CD14-positive monocyte (primary cell): ENCODE measurements around the gene NR6A1. TPM values are rescaled to one million over a fixed set of nuclear protein-coding genes. Genes with fewer than 3 reads are reported as not detected.

Experiments used
- DNase-seq, 3 donors: peaks; one replicate each; pipeline ENCODE4 v3.0.0-alpha.2; 2011 to 2022
- H2AFZ ChIP-seq: 2 replicates; pipeline ENCODE4 v1.6.0; 2012; ENCODE audit warnings: mild to moderate bottlenecking, low read depth, low read length, inconsistent platforms; ENCODE audit not compliant: insufficient read depth, poor library complexity, severe bottlenecking
- H3K27ac ChIP-seq, 2 donors: 1 replicate in 1 of 2; 2 replicates in 1 of 2; pipeline ENCODE4 v1.5.1; 2012 to 2013; ENCODE audit warnings: low read length in 2 of 2, control low read depth in 1 of 2, inconsistent platforms in 1 of 2, low read depth in 1 of 2, mild to moderate bottlenecking in 1 of 2
- H3K27me3 ChIP-seq, 2 donors: one replicate each; pipeline versions ENCODE4 v1.6.0 to v1.6.1; 2011 to 2013; ENCODE audit warnings: low read length in 2 of 2; ENCODE audit not compliant: control insufficient read depth in 2 of 2, insufficient read depth in 2 of 2
- H3K36me3 ChIP-seq, 2 donors: replicated peaks in 1 of 2; 1 replicate in 1 of 2; 2 replicates in 1 of 2; pipeline versions ENCODE4 v1.5.1 to v1.6.1; 2012 to 2013; ENCODE audit warnings: low read length in 2 of 2, control low read depth in 1 of 2, inconsistent platforms in 1 of 2, mild to moderate bottlenecking in 1 of 2; ENCODE audit not compliant: insufficient read depth in 2 of 2, control insufficient read depth in 1 of 2
- H3K4me1 ChIP-seq, 2 donors: 1 replicate in 1 of 2; 2 replicates in 1 of 2; pipeline versions ENCODE4 v1.5.1 to v1.6.1; 2012 to 2013; ENCODE audit warnings: low read length in 2 of 2, control low read depth in 1 of 2, inconsistent platforms in 1 of 2, mild to moderate bottlenecking in 1 of 2, moderate library complexity in 1 of 2; ENCODE audit not compliant: insufficient read depth in 2 of 2, control insufficient read depth in 1 of 2
- H3K4me2 ChIP-seq: replicated peaks from 2 replicates; pipeline ENCODE3; 2012; ENCODE audit warnings: low read length, moderate library complexity, mild to moderate bottlenecking; ENCODE audit not compliant: poor library complexity, severe bottlenecking; ENCODE audit errors: extremely low read depth
- H3K4me3 ChIP-seq, 3 experiments: fragments of 200-600 bp in 1 of 3; sonication (generic) in 1 of 3; replicated peaks in 1 of 3; 1 replicate in 2 of 3; 2 replicates in 1 of 3; pipeline ENCODE4 v1.5.1; 2011 to 2013; ENCODE audit warnings: low read length in 3 of 3, mild to moderate bottlenecking in 3 of 3, control low read depth in 2 of 3, low read depth in 2 of 3, inconsistent platforms in 1 of 3, moderate library complexity in 1 of 3
- H3K79me2 ChIP-seq: 2 replicates; pipeline ENCODE4 v1.6.0; 2012; ENCODE audit warnings: mild to moderate bottlenecking, control low read depth, inconsistent platforms, low read length, moderate library complexity; ENCODE audit not compliant: insufficient read depth
- H3K9ac ChIP-seq: 2 replicates; pipeline ENCODE4 v1.6.0; 2017; ENCODE audit warnings: low read length, mild to moderate bottlenecking; ENCODE audit not compliant: insufficient read depth, poor library complexity, severe bottlenecking
- H3K9me3 ChIP-seq, 2 donors: replicated peaks in 1 of 2; 1 replicate in 1 of 2; 2 replicates in 1 of 2; pipeline versions ENCODE4 v1.5.1 to v1.6.1; 2012 to 2013; ENCODE audit warnings: low read length in 2 of 2, control low read depth in 1 of 2; ENCODE audit not compliant: control insufficient read depth in 1 of 2, insufficient read depth in 1 of 2
- H4K20me1 ChIP-seq: 2 replicates; pipeline ENCODE4 v1.6.0; 2012; ENCODE audit warnings: mild to moderate bottlenecking, low read length, control low read depth, moderate library complexity; ENCODE audit not compliant: insufficient read depth
- H3K27ac Mint-ChIP-seq, 7 donors: one replicate each; pipeline ENCODE4 v1.8.0; 2020; ENCODE audit warnings: mild to moderate bottlenecking in 7 of 7, mixed read lengths in 7 of 7, moderate library complexity in 6 of 7, inconsistent platforms in 2 of 7
- H3K27me3 Mint-ChIP-seq, 3 donors: one replicate each; pipeline ENCODE4 v1.8.0; 2021 to 2022; ENCODE audit warnings: low read depth in 3 of 3, mild to moderate bottlenecking in 3 of 3, mixed read lengths in 3 of 3, moderate library complexity in 3 of 3, inconsistent platforms in 1 of 3
- H3K36me3 Mint-ChIP-seq, 2 donors: one replicate each; pipeline ENCODE4 v1.8.0; 2020; ENCODE audit warnings: mixed read lengths in 2 of 2, inconsistent platforms in 1 of 2, mild to moderate bottlenecking in 1 of 2
- H3K4me1 Mint-ChIP-seq: one replicate; pipeline ENCODE4 v1.8.0; 2020; ENCODE audit warnings: mild to moderate bottlenecking, mixed read lengths
- H3K4me3 Mint-ChIP-seq, 2 donors: one replicate each; pipeline ENCODE4 v1.8.0; 2020; ENCODE audit warnings: mild to moderate bottlenecking in 2 of 2, mixed read lengths in 2 of 2, moderate library complexity in 1 of 2
- H3K9me3 Mint-ChIP-seq, 7 donors: one replicate each; pipeline ENCODE4 v1.8.0; 2020 to 2022; ENCODE audit warnings: mixed read lengths in 7 of 7, mild to moderate bottlenecking in 6 of 7, moderate library complexity in 6 of 7, inconsistent platforms in 2 of 7
- WGBS: methylation state at CpG from one replicate; pipeline ENCODE4 v1.1.5; 2013; ENCODE audit warnings: missing lambda C conversion rate; ENCODE audit not compliant: insufficient coverage; 5-methylcytosine and 5-hydroxymethylcytosine counted together
- intact Hi-C, 2 donors: fragments of 100-400 bp; cut with micrococcal nuclease; formaldehyde crosslinking; loops; one replicate each; pipeline versions ENCODE4 v1.15.0 to v1.15.1; 2023
- polyA plus RNA-seq, 3 donors: library from polyadenylated mRNA; depleted of rRNA in 1 of 3; unstranded in 2 of 3; stranded (reverse) in 1 of 3; fragments of 300-500 nt in 2 of 3; fragments of >200 nt in 1 of 3; fragmentation: Illumina TruSeq in 2 of 3; gene quantifications; 1 replicate in 2 of 3; 2 replicates in 1 of 3; pipeline ENCODE4 v1.2.3, GENCODE V29; 2012 to 2021
- TF ChIP-seq, protein P1 (sequence below): fragments of 200-600 bp; IDR thresholded peaks from one replicate; pipeline ENCODE4 v1.8.0; 2022; ENCODE audit warnings: antibody characterized with exemption, mild to moderate bottlenecking

NR6A1 gene
- polyA plus RNA-seq, 3 donors: 0.15 to 2.9 (median 0.28) TPM

DNA sequence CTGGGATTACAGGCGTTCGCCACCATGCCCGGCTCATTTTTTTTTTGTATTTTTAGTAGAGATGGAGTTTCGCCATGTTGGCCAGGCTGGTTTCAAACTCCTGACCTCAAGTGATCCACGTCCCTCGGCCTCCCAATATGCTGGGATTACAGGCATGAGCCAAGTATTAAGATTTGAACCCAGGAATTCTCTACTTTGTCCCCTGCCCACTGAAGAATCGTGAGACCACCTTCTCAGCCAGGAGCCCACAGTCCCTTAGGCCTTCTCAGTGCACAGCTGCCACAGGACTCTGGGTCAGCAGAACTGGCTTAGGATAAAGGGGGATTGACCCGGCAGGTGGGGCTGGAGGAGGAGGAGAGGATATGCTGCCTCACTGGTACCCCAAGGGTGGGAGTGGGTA, 19.2 kb upstream of the NR6A1 start:
- Histone ChIP-seq H3K9ac (no peak overlapping the region), H3K9me3 (no peaks in the 10 kb centered on the region), H3K4me1 (peaks cover 4 to 6% of the 10 kb centered on the region in 2 donors), H4K20me1 (no peaks in the 10 kb centered on the region), H3K27me3 (no peaks in the 10 kb centered on the region), H3K4me2 (no peak overlapping the region), H3K4me3 (no peak overlapping the region), H3K27ac (no peak overlapping the region), H3K79me2 (no peaks in the 10 kb centered on the region), H3K36me3 (no peaks in the 10 kb centered on the region), H2AFZ (no peak overlapping the region)
- H3K4me3 Mint-ChIP-seq: no peak overlapping the region
- intact Hi-C loops: no loop called here
- H3K9me3 Mint-ChIP-seq: peaks cover 0 to 3% (median 0%) of the 10 kb centered on the region in 7 donors
- H3K4me1 Mint-ChIP-seq: peaks cover 8% of the 10 kb centered on the region
- H3K36me3 Mint-ChIP-seq: no peaks in the 10 kb centered on the region
- TF ChIP-seq, protein P1, sequence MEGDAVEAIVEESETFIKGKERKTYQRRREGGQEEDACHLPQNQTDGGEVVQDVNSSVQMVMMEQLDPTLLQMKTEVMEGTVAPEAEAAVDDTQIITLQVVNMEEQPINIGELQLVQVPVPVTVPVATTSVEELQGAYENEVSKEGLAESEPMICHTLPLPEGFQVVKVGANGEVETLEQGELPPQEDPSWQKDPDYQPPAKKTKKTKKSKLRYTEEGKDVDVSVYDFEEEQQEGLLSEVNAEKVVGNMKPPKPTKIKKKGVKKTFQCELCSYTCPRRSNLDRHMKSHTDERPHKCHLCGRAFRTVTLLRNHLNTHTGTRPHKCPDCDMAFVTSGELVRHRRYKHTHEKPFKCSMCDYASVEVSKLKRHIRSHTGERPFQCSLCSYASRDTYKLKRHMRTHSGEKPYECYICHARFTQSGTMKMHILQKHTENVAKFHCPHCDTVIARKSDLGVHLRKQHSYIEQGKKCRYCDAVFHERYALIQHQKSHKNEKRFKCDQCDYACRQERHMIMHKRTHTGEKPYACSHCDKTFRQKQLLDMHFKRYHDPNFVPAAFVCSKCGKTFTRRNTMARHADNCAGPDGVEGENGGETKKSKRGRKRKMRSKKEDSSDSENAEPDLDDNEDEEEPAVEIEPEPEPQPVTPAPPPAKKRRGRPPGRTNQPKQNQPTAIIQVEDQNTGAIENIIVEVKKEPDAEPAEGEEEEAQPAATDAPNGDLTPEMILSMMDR: no peak
- no peak overlapping the region for H3K27ac Mint-ChIP-seq
- WGBS: 94% methylated on average over 3 of the region's 8 CpGs
- DNase-seq: no peak
- peaks cover 2 to 6% (median 2%) of the 10 kb centered on the region in 3 donors for H3K27me3 Mint-ChIP-seq

DNA sequence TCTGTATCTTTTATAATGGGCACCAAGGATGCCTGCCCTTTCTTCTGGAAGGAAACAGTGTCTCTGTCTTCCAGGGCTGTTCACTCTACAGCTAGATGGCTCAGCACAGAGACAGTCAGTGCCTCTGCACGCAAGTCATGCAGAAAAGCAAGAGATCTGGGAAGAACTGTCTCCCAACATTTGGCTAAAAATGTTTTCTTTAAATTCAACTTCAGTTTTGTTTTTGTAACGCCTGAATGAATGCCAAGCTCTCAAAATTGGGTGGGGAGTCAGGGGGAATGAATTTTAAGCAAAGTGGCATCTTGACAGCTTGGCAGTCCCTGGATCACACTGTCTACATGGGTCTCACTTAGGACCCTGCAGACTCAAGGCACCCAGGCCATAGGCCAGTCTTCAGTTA, 18.4 kb upstream of the NR6A1 start:
- Histone ChIP-seq H3K4me1 (peaks cover 10 to 14% of the 10 kb centered on the region in 2 donors), H3K9ac (no peak overlapping the region), H3K27me3 (no peaks in the 10 kb centered on the region), H3K27ac (no peak overlapping the region), H3K36me3 (no peaks in the 10 kb centered on the region), H4K20me1 (no peaks in the 10 kb centered on the region), H2AFZ (no peak overlapping the region), H3K4me3 (no peak overlapping the region), H3K79me2 (no peaks in the 10 kb centered on the region), H3K4me2 (no peak overlapping the region), H3K9me3 (no peaks in the 10 kb centered on the region)
- DNase-seq: no peak
- peaks cover 2 to 5% (median 2%) of the 10 kb centered on the region in 3 donors for H3K27me3 Mint-ChIP-seq
- H3K36me3 Mint-ChIP-seq: no peaks in the 10 kb centered on the region
- TF ChIP-seq, protein P1: no peak
- peaks cover 0 to 3% (median 0%) of the 10 kb centered on the region in 7 donors for H3K9me3 Mint-ChIP-seq
- intact Hi-C loops: no loop called here
- no peak overlapping the region for H3K4me3 Mint-ChIP-seq
- peaks cover 14% of the 10 kb centered on the region for H3K4me1 Mint-ChIP-seq
- whole genome bisulfite sequencing: 50% methylated on average over 1 of the region's 2 CpGs
- H3K27ac Mint-ChIP-seq: no peak overlapping the region
